Naive thymus-derived CD8-positive, alpha-beta T cell (primary cell): ENCODE results near the gene CCDC33. TPM values are rescaled to one million over a fixed set of nuclear protein-coding genes. Genes with fewer than 3 reads are reported as not detected.

Source experiments
- ATAC-seq, 2 donors: fragments of 150-1000 bp; cut with Tn5 transposase in 1 of 2; sonication (Bioruptor Pico), chemical (Tn5 transposase) in 1 of 2; 1 replicate in 1 of 2; 2 replicates in 1 of 2; pipeline ENCODE4 v1.10.0; 2021; ENCODE audit warnings: mild to moderate bottlenecking in 2 of 2, moderate library complexity in 2 of 2
- POLR2A ChIA-PET: fragments of 350-600 bp; sonication (Branson Sonifier 250); formaldehyde crosslinking; loops from one replicate; lab custom pipeline; 2021; ENCODE audit warnings: antibody characterized with exemption; lab: Charles Lee
- DNase-seq, 10 donors: peaks; one replicate each; pipeline versions ENCODE4 v3.0.0 to v3.0.0-alpha.2; 2020 to 2022
- H3K27ac Mint-ChIP-seq, 10 donors: one replicate each; pipeline ENCODE4 v1.8.0; 2020 to 2022; ENCODE audit warnings: mild to moderate bottlenecking in 10 of 10, mixed read lengths in 10 of 10, moderate library complexity in 4 of 10, inconsistent platforms in 1 of 10
- H3K27me3 Mint-ChIP-seq, 5 donors: one replicate each; pipeline ENCODE4 v1.8.0; 2021 to 2022; ENCODE audit warnings: mixed read lengths in 5 of 5
- H3K36me3 Mint-ChIP-seq, 3 donors: one replicate each; pipeline ENCODE4 v1.8.0; 2020 to 2022; ENCODE audit warnings: mixed read lengths in 3 of 3, mild to moderate bottlenecking in 2 of 3, inconsistent platforms in 1 of 3
- H3K4me1 Mint-ChIP-seq, 4 donors: one replicate each; pipeline ENCODE4 v1.8.0; 2021 to 2022; ENCODE audit warnings: mixed read lengths in 4 of 4
- H3K4me3 Mint-ChIP-seq, 10 donors: one replicate each; pipeline ENCODE4 v1.8.0; 2020 to 2022; ENCODE audit warnings: mild to moderate bottlenecking in 10 of 10, mixed read lengths in 10 of 10, moderate library complexity in 6 of 10, inconsistent platforms in 1 of 10
- H3K9me3 Mint-ChIP-seq, 9 donors: one replicate each; pipeline ENCODE4 v1.8.0; 2020 to 2022; ENCODE audit warnings: mixed read lengths in 9 of 9, mild to moderate bottlenecking in 3 of 9, inconsistent platforms in 1 of 9, moderate library complexity in 1 of 9
- polyA plus RNA-seq, 3 donors: library from polyadenylated mRNA; unstranded; fragments of 300-500 nt; fragmentation: Illumina TruSeq; gene quantifications; one replicate each; pipeline ENCODE4 v1.2.3, GENCODE V29; 2021
- total RNA-seq, 8 experiments: library from RNA in 2 of 8; stranded (reverse) in 2 of 8; gene quantifications; one replicate each; pipeline ENCODE4 v1.2.3 and lab custom pipeline; 2021 to 2026

CCDC33 gene
- total and polyA plus RNA-seq, 5 experiments from 2014 or later: not detected

- POLR2A ChIA-PET: no interaction called here
- Mint-ChIP-seq H3K27ac (peak overlapping the region in 1 of 10 donors; percentile 26), H3K4me1 (peaks cover 0 to 8% (median 5%) of the 10 kb centered on the region in 4 donors), H3K4me3 (no peak overlapping the region), H3K36me3 (no peaks in the 10 kb centered on the region), H3K9me3 (peaks cover 0 to 10% (median 0%) of the 10 kb centered on the region in 9 donors), H3K27me3 (peaks cover 21 to 61% (median 41%) of the 10 kb centered on the region in 5 donors)
- ATAC-seq: peak; percentile 70 to 72
- peak; percentile 23 to 80 (median 64) for DNase-seq
Observed at GRCh38 chr15:74291101-74292071, 55.3 kb downstream of the CCDC33 start.

- Mint-ChIP-seq H3K36me3 (no peaks in the 10 kb centered on the region), H3K27ac (no peak overlapping the region), H3K4me1 (peaks cover 0 to 8% (median 5%) of the 10 kb centered on the region in 4 donors), H3K4me3 (no peak overlapping the region), H3K9me3 (peaks cover 0 to 10% (median 0%) of the 10 kb centered on the region in 9 donors), H3K27me3 (peaks cover 20 to 47% (median 33%) of the 10 kb centered on the region in 5 donors)
- ATAC-seq (no peak), DNase-seq (no peak)
- POLR2A ChIA-PET: no interaction called here
Observed at GRCh38 chr15:74293021-74293810, 57.1 kb downstream of the CCDC33 start.

GRCh38 chr15:74294010-74294409 lies 57.9 kb downstream of the CCDC33 start:
- Mint-ChIP-seq H3K4me3 (no peak overlapping the region), H3K27ac (no peak overlapping the region), H3K4me1 (peaks cover 0 to 8% (median 5%) of the 10 kb centered on the region in 4 donors), H3K9me3 (peaks cover 0 to 10% (median 0%) of the 10 kb centered on the region in 9 donors), H3K27me3 (peaks cover 21 to 41% (median 27%) of the 10 kb centered on the region in 5 donors), H3K36me3 (no peaks in the 10 kb centered on the region)
- DNase-seq (no peak), ATAC-seq (no peak)
- POLR2A ChIA-PET: no interaction called here

- no peak for DNase-seq
- H3K27me3 Mint-ChIP-seq: peaks cover 19 to 41% (median 35%) of the 10 kb centered on the region in 5 donors
- ATAC-seq: no peak
- POLR2A ChIA-PET: no interaction called here
- peaks cover 0 to 8% (median 5%) of the 10 kb centered on the region in 4 donors for H3K4me1 Mint-ChIP-seq
- peaks cover 0 to 10% (median 0%) of the 10 kb centered on the region in 9 donors for H3K9me3 Mint-ChIP-seq
- H3K4me3 Mint-ChIP-seq: no peak overlapping the region
- no peaks in the 10 kb centered on the region for H3K36me3 Mint-ChIP-seq
- no peak overlapping the region for H3K27ac Mint-ChIP-seq
Observed at GRCh38 chr15:74295800-74296199, 59.7 kb downstream of the CCDC33 start.

- DNase-seq (no peak), ATAC-seq (no peak)
- H3K27me3 Mint-ChIP-seq: peaks cover 12 to 42% (median 36%) of the 10 kb centered on the region in 5 donors
- H3K27ac Mint-ChIP-seq: no peak overlapping the region
- H3K4me3 Mint-ChIP-seq: no peak overlapping the region
- peaks cover 0 to 2% (median 1%) of the 10 kb centered on the region in 4 donors for H3K4me1 Mint-ChIP-seq
- POLR2A ChIA-PET: no interaction called here
- peaks cover 0 to 3% (median 0%) of the 10 kb centered on the region in 9 donors for H3K9me3 Mint-ChIP-seq
- no peaks in the 10 kb centered on the region for H3K36me3 Mint-ChIP-seq
Observed at GRCh38 chr15:74297887-74298286, 61.8 kb downstream of the CCDC33 start.

- Mint-ChIP-seq H3K9me3 (peaks cover 0 to 1% (median 0%) of the 10 kb centered on the region in 9 donors), H3K4me1 (peaks cover 0 to 6% (median 2%) of the 10 kb centered on the region in 4 donors), H3K27me3 (peaks cover 7 to 53% (median 41%) of the 10 kb centered on the region in 5 donors), H3K27ac (no peak overlapping the region), H3K36me3 (no peaks in the 10 kb centered on the region), H3K4me3 (no peak overlapping the region)
- no peak for ATAC-seq
- POLR2A ChIA-PET: interaction anchor here (0.6 kb wide), 1 partner anchor 17 kb away, joined by 4 read pairs; no protein-coding TSS in a partner anchor
- DNase-seq: no peak
Observed at GRCh38 chr15:74300057-74300795, 64.1 kb downstream of the CCDC33 start.

GRCh38 chr15:74301583-74302361 lies 65.6 kb downstream of the CCDC33 start:
- no peak for ATAC-seq
- Mint-ChIP-seq H3K9me3 (peaks cover 0 to 1% (median 0%) of the 10 kb centered on the region in 9 donors), H3K27me3 (peaks cover 9 to 65% (median 48%) of the 10 kb centered on the region in 5 donors), H3K4me1 (peaks cover 0 to 6% (median 4%) of the 10 kb centered on the region in 4 donors), H3K4me3 (no peak overlapping the region), H3K36me3 (no peaks in the 10 kb centered on the region), H3K27ac (peak overlapping the region in 1 of 10 donors; percentile 40)
- POLR2A ChIA-PET: no interaction called here
- DNase-seq: no peak

GRCh38 chr15:74302821-74303359 lies 66.8 kb downstream of the CCDC33 start:
- DNase-seq (peak in 4 of 10 donors; percentile 22 to 26 (median 24)), ATAC-seq (no peak)
- Mint-ChIP-seq H3K36me3 (no peaks in the 10 kb centered on the region), H3K27me3 (peaks cover 9 to 67% (median 48%) of the 10 kb centered on the region in 5 donors), H3K27ac (peak overlapping the region in 1 of 10 donors; percentile 48), H3K4me3 (no peak overlapping the region), H3K9me3 (peaks cover 0 to 1% (median 0%) of the 10 kb centered on the region in 9 donors), H3K4me1 (peaks cover 0 to 7% (median 4%) of the 10 kb centered on the region in 4 donors)
- POLR2A ChIA-PET: interaction anchor here (2.2 kb wide), 1 partner anchor 13 kb away, joined by 6 read pairs; no protein-coding TSS in a partner anchor

- POLR2A ChIA-PET: interaction anchor here (2.2 kb wide), 1 partner anchor 12 kb away, joined by 6 read pairs; no protein-coding TSS in a partner anchor
- no peaks in the 10 kb centered on the region for H3K36me3 Mint-ChIP-seq
- ATAC-seq: no peak
- DNase-seq: no peak
- no peak overlapping the region for H3K4me3 Mint-ChIP-seq
- peaks cover 0 to 14% (median 5%) of the 10 kb centered on the region in 4 donors for H3K4me1 Mint-ChIP-seq
- peaks cover 9 to 67% (median 48%) of the 10 kb centered on the region in 5 donors for H3K27me3 Mint-ChIP-seq
- H3K9me3 Mint-ChIP-seq: peaks cover 0 to 1% (median 0%) of the 10 kb centered on the region in 9 donors
- H3K27ac Mint-ChIP-seq: no peak overlapping the region
Observed at GRCh38 chr15:74303741-74304309, 67.7 kb downstream of the CCDC33 start.

- POLR2A ChIA-PET: interaction anchor here (1.5 to 2.2 kb wide), 2 partner anchors 11 to 16 kb away, joined by 3 to 6 read pairs; no protein-coding TSS in a partner anchor
- no peak overlapping the region for H3K4me3 Mint-ChIP-seq
- H3K4me1 Mint-ChIP-seq: peaks cover 0 to 14% (median 5%) of the 10 kb centered on the region in 4 donors
- no peak for DNase-seq
- H3K36me3 Mint-ChIP-seq: no peaks in the 10 kb centered on the region
- no peak for ATAC-seq
- peaks cover 9 to 67% (median 48%) of the 10 kb centered on the region in 5 donors for H3K27me3 Mint-ChIP-seq
- H3K9me3 Mint-ChIP-seq: peaks cover 0 to 1% (median 0%) of the 10 kb centered on the region in 9 donors
- H3K27ac Mint-ChIP-seq: peak overlapping the region in 1 of 10 donors; percentile 29
Observed at GRCh38 chr15:74304431-74304830, 68.3 kb downstream of the CCDC33 start.
